MCF 10A (cell line): ENCODE measurements around the gene TBC1D10A. TPM values are rescaled to one million over a fixed set of nuclear protein-coding genes. Genes with fewer than 3 reads are reported as not detected.

Experiments used
- BruUV-seq: library from RNA; stranded (reverse); fragments of 400-500 nt; replicated peaks from 2 replicates; lab custom pipeline; 2021; lab: Mats Ljungman, UMichigan
- CTCF ChIA-PET: fragments of 300-600 bp; sonication (Branson Sonifier 250); formaldehyde crosslinking; extraction: SDS; loops from one replicate; lab custom pipeline; 2021; ENCODE audit warnings: antibody characterized with exemption, inconsistent platforms; lab: Yijun Ruan, JAX
- POLR2A ChIA-PET: fragments of 300-600, 350-650 bp; sonication (Branson Sonifier 250); formaldehyde crosslinking; extraction: SDS; loops from one replicate; lab custom pipeline; 2020; ENCODE audit warnings: antibody characterized with exemption, inconsistent platforms; lab: Yijun Ruan, JAX
- DNase-seq: peaks from one replicate; pipeline ENCODE4 v3.0.0-alpha.2; 2018; ENCODE audit not compliant: unreplicated experiment
- H3K27ac Mint-ChIP-seq: one replicate; pipeline ENCODE4 v1.8.0; 2022; ENCODE audit warnings: mild to moderate bottlenecking, low read depth, mixed read lengths; ENCODE audit not compliant: unreplicated experiment
- H3K27me3 Mint-ChIP-seq: one replicate; pipeline ENCODE4 v1.8.0; 2022; ENCODE audit warnings: mixed read lengths; ENCODE audit not compliant: insufficient read depth, unreplicated experiment
- H3K36me3 Mint-ChIP-seq: one replicate; pipeline ENCODE4 v1.8.0; 2022; ENCODE audit warnings: mild to moderate bottlenecking, moderate library complexity, mixed read lengths; ENCODE audit not compliant: insufficient read depth, unreplicated experiment
- H3K4me1 Mint-ChIP-seq: one replicate; pipeline ENCODE4 v1.8.0; 2022; ENCODE audit warnings: mixed read lengths; ENCODE audit not compliant: insufficient read depth, unreplicated experiment
- H3K4me3 Mint-ChIP-seq: one replicate; pipeline ENCODE4 v1.8.0; 2022; ENCODE audit warnings: mild to moderate bottlenecking, moderate library complexity, mixed read lengths; ENCODE audit not compliant: unreplicated experiment
- H3K9me3 Mint-ChIP-seq: one replicate; pipeline ENCODE4 v1.8.0; 2022; ENCODE audit warnings: mixed read lengths; ENCODE audit not compliant: unreplicated experiment
- CTCF ChIP-seq: fragments of 200-600 bp; IDR thresholded peaks from one replicate; pipeline ENCODE4 v1.8.0; 2022; ENCODE audit warnings: antibody characterized with exemption, mild to moderate bottlenecking; ENCODE audit not compliant: unreplicated experiment
- intact Hi-C: fragments of 100-400 bp; cut with micrococcal nuclease; formaldehyde crosslinking; loops from 2 replicates; pipeline ENCODE4 v1.14.1; 2022
- total RNA-seq: library from RNA; stranded (reverse); gene quantifications from 2 replicates; pipeline ENCODE4 v1.2.3, GENCODE V29; 2022

Gene TBC1D10A
- total RNA-seq, 1 experiment from 2014 or later: 11.1 TPM

- BruUV-seq: no TSS peak
- peak within 1 kb of the TSS; percentile 94 for H3K4me3 Mint-ChIP-seq
- peaks cover 28% of the 10 kb centered on the region for H3K4me1 Mint-ChIP-seq
- no peaks in the 10 kb centered on the region for H3K9me3 Mint-ChIP-seq
- H3K27ac Mint-ChIP-seq: peak within 1 kb of the TSS; percentile 89
- intact Hi-C loops: loop anchor here (2.0 kb wide), 1 partner anchor 68 kb away; the partner anchor contains the start of gene CASTOR1
- no peak for TF ChIP-seq CTCF
- CTCF ChIA-PET: interaction anchor here (1.5 kb wide), 3 partner anchors 13 to 68 kb away, joined by 3 to 5 read pairs (median 3); no protein-coding TSS in a partner anchor
- H3K36me3 Mint-ChIP-seq: peaks cover 29% of the 10 kb centered on the region
- DNase-seq: peak; percentile 86
- POLR2A ChIA-PET: interaction anchor here (0.6 to 2.5 kb wide), 21 partner anchors 10 to 474 kb away, joined by 3 to 37 read pairs (median 5); partner anchors contain the start of genes CASTOR1, MTFP1, MTMR3 and PES1
- no peaks in the 10 kb centered on the region for H3K27me3 Mint-ChIP-seq
Measured at GRCh38 chr22:30356449-30357235, 29.9 kb upstream of the TBC1D10A start, which contains the start of the genes CCDC157 and SF3A1. TSS of gene CCDC157 (plus strand) at chr22:30357007. CDS start at chr22:30366001, 8,994 bp downstream. TSS of gene SF3A1 (minus strand) at chr22:30356894. CDS start at chr22:30356792, 102 bp downstream.

GRCh38 chr22:30354644-30355043 lies 27.9 kb upstream of the TBC1D10A start:
- no peak for TF ChIP-seq CTCF
- Mint-ChIP-seq H3K4me3 (peak overlapping the region; percentile 94), H3K4me1 (peaks cover 28% of the 10 kb centered on the region), H3K27me3 (no peaks in the 10 kb centered on the region), H3K9me3 (no peaks in the 10 kb centered on the region), H3K36me3 (peaks cover 49% of the 10 kb centered on the region), H3K27ac (no peak overlapping the region)
- CTCF ChIA-PET: interaction anchor here (0.5 to 2.7 kb wide), 6 partner anchors 27 to 251 kb away, joined by 3 to 13 read pairs (median 5); no protein-coding TSS in a partner anchor
- BruUV-seq: no TSS peak
- intact Hi-C loops: no loop called here
- POLR2A ChIA-PET: interaction anchor here (0.7 to 1.5 kb wide), 3 partner anchors 23 to 28 kb away, joined by 3 to 4 read pairs (median 4); partner anchors contain the start of gene TBC1D10A
- no peak for DNase-seq

GRCh38 chr22:30351226-30351625 lies 24.5 kb upstream of the TBC1D10A start:
- Mint-ChIP-seq H3K36me3 (peaks cover 78% of the 10 kb centered on the region), H3K27ac (no peak overlapping the region), H3K27me3 (no peaks in the 10 kb centered on the region), H3K4me1 (peaks cover 23% of the 10 kb centered on the region), H3K4me3 (no peak overlapping the region), H3K9me3 (no peaks in the 10 kb centered on the region)
- BruUV-seq: no TSS peak
- intact Hi-C loops: no loop called here
- no peak for DNase-seq
- no peak for TF ChIP-seq CTCF
- CTCF ChIA-PET: interaction anchor here (1.1 kb wide), 1 partner anchor 16 kb away, joined by 3 read pairs; no protein-coding TSS in a partner anchor
- POLR2A ChIA-PET: interaction anchor here (3.6 kb wide), 1 partner anchor 24 kb away, joined by 16 read pairs; the partner anchor contains the start of gene TBC1D10A

- peak overlapping the region; percentile 27 for H3K27ac Mint-ChIP-seq
- TF ChIP-seq CTCF: no peak
- CTCF ChIA-PET: interaction anchor here (0.6 to 1.0 kb wide), 3 partner anchors 41 to 571 kb away, joined by 4 to 7 read pairs (median 5); no protein-coding TSS in a partner anchor
- peaks cover 90% of the 10 kb centered on the region for H3K36me3 Mint-ChIP-seq
- no peaks in the 10 kb centered on the region for H3K9me3 Mint-ChIP-seq
- intact Hi-C loops: no loop called here
- H3K4me3 Mint-ChIP-seq: no peak overlapping the region
- BruUV-seq: no TSS peak
- DNase-seq: no peak
- H3K4me1 Mint-ChIP-seq: peaks cover 4% of the 10 kb centered on the region
- no peaks in the 10 kb centered on the region for H3K27me3 Mint-ChIP-seq
- POLR2A ChIA-PET: interaction anchor here (3.6 kb wide), 1 partner anchor 21 kb away, joined by 16 read pairs; the partner anchor contains the start of gene TBC1D10A
Measured at GRCh38 chr22:30348809-30349208, 22.1 kb upstream of the TBC1D10A start.
